ENCODE results near the gene LRRC36. TPM values are rescaled to one million over a fixed set of nuclear protein-coding genes. Genes with fewer than 3 reads are reported as not detected.
"Not testable (repeated sequence)": the region's sequence is repeated elsewhere in the genome, so short reads cannot be mapped to it uniquely, and the experiment has no call there.

The LRRC36 gene
- total and polyA plus RNA-seq, 2 of the 8 experiments (the other 6 are each of a cell fraction or from before 2014, with no cell fraction given): 0.15 TPM; not detected in 1

DNA sequence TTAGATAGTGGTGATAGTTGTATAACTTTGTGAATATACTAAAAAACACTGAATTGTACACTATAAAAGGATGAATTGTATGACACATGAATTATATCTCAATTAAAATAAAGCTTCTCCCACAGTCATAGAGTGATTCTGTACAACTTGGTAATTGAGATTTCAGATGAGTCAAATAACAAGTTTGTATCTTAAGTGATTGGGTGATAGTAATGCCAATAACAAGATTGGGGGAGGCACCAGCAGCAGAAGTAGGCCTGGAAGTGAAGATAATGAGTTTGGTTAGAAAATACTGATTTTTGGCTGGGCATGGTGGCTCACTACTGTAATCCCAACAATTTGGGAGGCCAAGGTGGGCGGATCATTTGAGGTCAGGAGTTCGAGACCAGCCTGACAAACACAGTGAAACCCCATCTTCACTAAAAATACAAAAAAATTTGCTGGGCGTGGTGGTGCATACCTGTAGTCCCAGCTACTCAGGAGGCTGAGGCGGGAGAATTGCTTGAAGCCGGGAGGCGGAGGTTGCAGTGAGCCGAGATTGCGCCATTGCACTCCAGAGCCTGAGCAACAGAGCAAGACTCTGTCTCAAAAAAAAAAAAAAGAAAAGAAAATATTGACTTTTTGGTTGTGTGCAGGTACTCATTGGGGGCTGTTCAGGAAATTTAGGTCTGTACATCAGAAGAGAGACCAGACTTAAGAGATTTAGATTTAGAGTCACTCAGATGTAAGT, 33.1 kb downstream of the LRRC36 start:
- H3K4me2 ChIP-seq (ENCODE audit: insufficient read depth in 1 of 2, low read depth in 2 of 2, low read length in 2 of 2); H2AFZ ChIP-seq (ENCODE audit: low read length); H3K4me1 ChIP-seq (replicated peaks in 1 of 4; ENCODE audit: control insufficient read depth in 3 of 4, insufficient read depth in 4 of 4, low read length in 3 of 4); H3K4me3 ChIP-seq (ENCODE audit: extremely low read depth in 1 of 4, insufficient read depth in 2 of 4, low read depth in 3 of 4, low read length in 4 of 4); H3K79me1 ChIP-seq (ENCODE audit: low read depth, low read length); H2BK20ac ChIP-seq (ENCODE audit: low read length); H2BK15ac ChIP-seq (ENCODE audit: low read length); H3K4ac ChIP-seq (replicated peaks; ENCODE audit: insufficient read length, low read depth, low read length); H3K18ac ChIP-seq (ENCODE audit: extremely low read depth, low read length); H3K27ac ChIP-seq (ENCODE audit: low read depth, low read length); H2BK120ac ChIP-seq (replicated peaks; ENCODE audit: low read depth, low read length); POLR2A ChIA-PET (ENCODE audit: partially characterized antibody); H4K20me1 ChIP-seq (replicated peaks in 1 of 2; ENCODE audit: control insufficient read depth in 1 of 2, insufficient read depth in 2 of 2, low read length in 2 of 2); FAIRE-seq; H4K91ac ChIP-seq (replicated peaks; ENCODE audit: insufficient read length, low read length); H2BK12ac ChIP-seq (ENCODE audit: low read depth, low read length); DNase-seq (ENCODE audit: low read depth in 1 of 2, low spot score in 2 of 2); H3K79me2 ChIP-seq (ENCODE audit: control insufficient read depth in 1 of 2, insufficient read depth in 2 of 2, low read length in 2 of 2); H3K27me3 ChIP-seq (replicated peaks in 1 of 4; ENCODE audit: control insufficient read depth in 3 of 4, extremely low read depth in 1 of 4, insufficient read depth in 3 of 4, low read length in 3 of 4); H2AK5ac ChIP-seq (ENCODE audit: low read depth, low read length); H3K14ac ChIP-seq (ENCODE audit: insufficient read length); H3K9ac ChIP-seq (replicated peaks in 1 of 4; ENCODE audit: extremely low read depth in 1 of 4, low read depth in 3 of 4, low read length in 3 of 4); H3K23me2 ChIP-seq (ENCODE audit: low read depth, low read length); H3K23ac ChIP-seq (ENCODE audit: insufficient read length); H2BK5ac ChIP-seq (ENCODE audit: low read depth, low read length); H4K8ac ChIP-seq (ENCODE audit: extremely low read depth, insufficient read depth, low read length); H4K5ac ChIP-seq (ENCODE audit: insufficient read length, low read depth, low read length); H3K9me3 ChIP-seq (ENCODE audit: insufficient read depth in 2 of 2, low read depth in 1 of 2, low read length in 1 of 2); H3K36me3 ChIP-seq (ENCODE audit: control insufficient read depth in 2 of 4, insufficient read depth in 4 of 4, low read length in 3 of 4): not testable (repeated sequence)
- WGBS, 2 experiments (ENCODE audit: extremely low coverage in 1 of 2, insufficient coverage in 1 of 2, insufficient read length in 1 of 2, insufficient replicate concordance in 2 of 2, low coverage in 1 of 2, low lambda C conversion rate in 2 of 2, missing lambda C conversion rate in 1 of 2): 87% methylated on average over 8 of the region's 8 CpGs; no CpG with 5 or more reads in 1 of the 2 experiments
- CTCF ChIA-PET (ENCODE audit: partially characterized antibody): interaction anchor here (0.6 to 2.1 kb wide), 6 partner anchors 10 to 257 kb away, joined by 3 to 9 read pairs (median 4); no protein-coding TSS in a partner anchor
- H3K56ac ChIP-seq (replicated peaks; ENCODE audit: insufficient read length, low read depth, low read length): peak overlapping the region; percentile 82
